ENCODE measurements around the gene C1QTNF8.

Gene C1QTNF8

GRCh38 chr16:1127101-1127500, 31.1 kb upstream of the C1QTNF8 start:
- no peak for DNase-seq

- no peak for DNase-seq
These were observed 30.5 kb upstream of the C1QTNF8 start for GRCh38 chr16:1126586-1126985.

GRCh38 chr16:1126044-1126443, 30.0 kb upstream of the C1QTNF8 start:
- no peak for DNase-seq

- peak; percentile 88 to 90 for DNase-seq
These were observed 29.4 kb upstream of the C1QTNF8 start for GRCh38 chr16:1125471-1125870.

- no peak for DNase-seq
These were observed 28.8 kb upstream of the C1QTNF8 start for GRCh38 chr16:1124795-1125194.

GRCh38 chr16:1124291-1124690, 28.2 kb upstream of the C1QTNF8 start:
- no peak for DNase-seq

GRCh38 chr16:1123525-1124230, 27.6 kb upstream of the C1QTNF8 start:
- peak; percentile 76 to 83 for DNase-seq

GRCh38 chr16:1122398-1122765, 26.3 kb upstream of the C1QTNF8 start:
- DNase-seq = no peak

- DNase-seq = no peak
These were observed 25.8 kb upstream of the C1QTNF8 start for GRCh38 chr16:1121601-1122397.

GRCh38 chr16:1121009-1121408, 25.0 kb upstream of the C1QTNF8 start:
- no peak for DNase-seq

- no peak for DNase-seq
These were observed 24.5 kb upstream of the C1QTNF8 start for GRCh38 chr16:1120577-1120941.

GRCh38 chr16:1119766-1120576, 23.9 kb upstream of the C1QTNF8 start:
- DNase-seq = peak; percentile 27 to 77

- no peak for DNase-seq
These were observed 23.1 kb upstream of the C1QTNF8 start for GRCh38 chr16:1119129-1119528.

- DNase-seq = no peak
These were observed 21.9 kb upstream of the C1QTNF8 start for GRCh38 chr16:1117926-1118325.

- DNase-seq = no peak
These were observed 21.3 kb upstream of the C1QTNF8 start for GRCh38 chr16:1117176-1117900.

GRCh38 chr16:1116693-1117077, 20.6 kb upstream of the C1QTNF8 start:
- DNase-seq = no peak

- no peak for DNase-seq
These were observed 18.0 kb upstream of the C1QTNF8 start for GRCh38 chr16:1113889-1114526.

- no peak for DNase-seq
These were observed 17.4 kb upstream of the C1QTNF8 start for GRCh38 chr16:1113489-1113888.

- DNase-seq = no peak
These were observed 16.6 kb upstream of the C1QTNF8 start for GRCh38 chr16:1112506-1113184.

GRCh38 chr16:1109648-1110047, 13.6 kb upstream of the C1QTNF8 start:
- DNase-seq = no peak

GRCh38 chr16:1108299-1109252, 12.5 kb upstream of the C1QTNF8 start:
- DNase-seq = peak; percentile 90 to 93

Measured in NCI-H524 (cell line).